GM18858 (cell line): ENCODE measurements around the gene HOXA11.

Experiments
- ATAC-seq: cut with Tn5 transposase; IDR thresholded peaks from one replicate; pipeline ENCODE4 v1.9.1; 2021; ENCODE audit not compliant: unreplicated experiment

The HOXA11 gene

GRCh38 chr7:27148756-27149641 is 36.0 kb downstream of the HOXA11 start:
- ATAC-seq = no peak

GRCh38 chr7:27148031-27148755 is 36.8 kb downstream of the HOXA11 start:
- ATAC-seq = no peak

- ATAC-seq = no peak
Observed at GRCh38 chr7:27147199-27148030, 37.6 kb downstream of the HOXA11 start, which contains the start of gene HOXA6. TSS of gene HOXA6 (minus strand) at chr7:27147774. CDS start at chr7:27147749, 25 bp downstream.

GRCh38 chr7:27146491-27147198 is 38.4 kb downstream of the HOXA11 start:
- ATAC-seq = no peak

GRCh38 chr7:27145914-27146412 is 39.1 kb downstream of the HOXA11 start:
- ATAC-seq = no peak

GRCh38 chr7:27145165-27145913 is 39.7 kb downstream of the HOXA11 start:
- ATAC-seq = no peak

- no peak for ATAC-seq
Observed at GRCh38 chr7:27144781-27145164, 40.3 kb downstream of the HOXA11 start.

GRCh38 chr7:27143950-27144780 is 40.9 kb downstream of the HOXA11 start:
- ATAC-seq = no peak

GRCh38 chr7:27143023-27143949 is 41.7 kb downstream of the HOXA11 start, which contains the start of gene HOXA5:
TSS of gene HOXA5 (minus strand) at chr7:27143681. CDS start at chr7:27143607, 74 bp downstream.
- no peak for ATAC-seq

- no peak for ATAC-seq
Observed at GRCh38 chr7:27142580-27143022, 42.4 kb downstream of the HOXA11 start.

- no peak for ATAC-seq
Observed at GRCh38 chr7:27141923-27142579, 43.0 kb downstream of the HOXA11 start.

GRCh38 chr7:27141137-27141922 is 43.7 kb downstream of the HOXA11 start:
- ATAC-seq = no peak

- ATAC-seq = no peak
Observed at GRCh38 chr7:27140126-27140857, 44.7 kb downstream of the HOXA11 start.

GRCh38 chr7:27139334-27140125 is 45.5 kb downstream of the HOXA11 start:
- ATAC-seq = no peak

GRCh38 chr7:27138985-27139333 is 46.1 kb downstream of the HOXA11 start:
- no peak for ATAC-seq
